ENCODE measurements around the gene NANOS1. TPM values are rescaled to one million over a fixed set of nuclear protein-coding genes. Genes with fewer than 3 reads are reported as not detected.

Gene NANOS1
- total and polyA plus RNA-seq, 2 of the 8 experiments (the other 6 are each of a cell fraction or from before 2014, with no cell fraction given), result 3.1 to 3.9 TPM

- no peak for TF ChIP-seq BACH1 (IDR thresholded peaks at IDR 0.05; ENCODE audit: low read length)
Observed at GRCh38 chr10:118992496-118992895, 37.0 kb upstream of the NANOS1 start (continued).
